ENCODE results near the gene KLF14.

DNA sequence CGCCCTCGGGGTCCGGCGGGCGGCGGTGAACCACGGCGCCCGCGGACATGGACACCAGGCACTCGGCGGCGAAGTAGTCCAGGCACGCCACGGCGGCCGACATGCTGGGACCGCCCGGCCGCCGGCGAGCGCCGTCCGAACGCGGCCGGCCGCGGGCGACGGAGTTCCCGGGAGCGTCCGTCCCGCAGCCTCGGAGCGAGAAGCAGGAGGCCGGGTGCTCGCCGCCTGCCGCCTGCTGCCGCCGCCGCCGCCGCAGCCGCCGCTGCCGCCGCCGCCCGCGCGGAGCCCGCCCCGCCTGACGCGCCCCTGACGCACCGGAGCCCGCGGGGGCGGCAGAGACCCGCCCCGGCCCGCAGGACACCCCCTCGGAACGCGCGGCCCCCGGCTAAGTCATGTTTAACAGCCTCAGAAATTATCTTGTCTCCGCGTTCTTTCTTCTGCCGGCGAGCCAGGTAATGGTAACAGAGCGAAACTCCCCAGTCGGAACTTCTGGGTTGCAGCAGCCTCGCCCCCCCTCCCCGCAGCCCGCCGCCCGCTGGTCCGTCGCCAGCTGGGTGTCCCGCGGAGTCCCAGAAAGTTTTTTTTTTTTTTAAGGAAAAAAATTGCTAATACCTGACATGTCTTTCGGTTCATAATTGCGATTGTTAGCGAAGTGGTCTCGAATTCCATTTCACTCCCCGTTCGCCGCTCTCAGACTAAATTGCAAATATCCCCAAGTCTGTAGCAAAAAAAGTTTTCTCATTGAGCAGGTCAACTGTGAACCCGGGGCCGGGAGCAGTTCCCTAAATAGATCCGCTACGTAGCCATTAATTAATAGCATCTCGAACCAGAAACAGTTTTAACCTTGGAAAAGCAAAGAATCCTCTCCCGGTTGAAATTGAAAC, at the start of gene KLF14:
- TF ChIP-seq, protein P1, sequence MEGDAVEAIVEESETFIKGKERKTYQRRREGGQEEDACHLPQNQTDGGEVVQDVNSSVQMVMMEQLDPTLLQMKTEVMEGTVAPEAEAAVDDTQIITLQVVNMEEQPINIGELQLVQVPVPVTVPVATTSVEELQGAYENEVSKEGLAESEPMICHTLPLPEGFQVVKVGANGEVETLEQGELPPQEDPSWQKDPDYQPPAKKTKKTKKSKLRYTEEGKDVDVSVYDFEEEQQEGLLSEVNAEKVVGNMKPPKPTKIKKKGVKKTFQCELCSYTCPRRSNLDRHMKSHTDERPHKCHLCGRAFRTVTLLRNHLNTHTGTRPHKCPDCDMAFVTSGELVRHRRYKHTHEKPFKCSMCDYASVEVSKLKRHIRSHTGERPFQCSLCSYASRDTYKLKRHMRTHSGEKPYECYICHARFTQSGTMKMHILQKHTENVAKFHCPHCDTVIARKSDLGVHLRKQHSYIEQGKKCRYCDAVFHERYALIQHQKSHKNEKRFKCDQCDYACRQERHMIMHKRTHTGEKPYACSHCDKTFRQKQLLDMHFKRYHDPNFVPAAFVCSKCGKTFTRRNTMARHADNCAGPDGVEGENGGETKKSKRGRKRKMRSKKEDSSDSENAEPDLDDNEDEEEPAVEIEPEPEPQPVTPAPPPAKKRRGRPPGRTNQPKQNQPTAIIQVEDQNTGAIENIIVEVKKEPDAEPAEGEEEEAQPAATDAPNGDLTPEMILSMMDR (IDR thresholded peaks at IDR 0.05) = no peak
- no peak for TF ChIP-seq POLR2A (IDR thresholded peaks at IDR 0.05)

All from uterus (tissue), 2 donors.